PC-9 (cell line): ENCODE measurements around the gene MVP. TPM values are rescaled to one million over a fixed set of nuclear protein-coding genes. Genes with fewer than 3 reads are reported as not detected.
A peak's percentile ranks its signal among the peaks of the same experiment; 100 is the strongest.

Experiments used
- BruUV-seq: library from RNA; stranded (reverse); fragments of 400-500 nt; replicated peaks from 2 replicates; lab custom pipeline; 2021; lab: Mats Ljungman, UMichigan
- CTCF ChIA-PET: fragments of 300-600 bp; sonication (Branson Sonifier 250); formaldehyde crosslinking; loops from one replicate; lab custom pipeline; 2022; ENCODE audit warnings: antibody characterized with exemption; lab: Charles Lee
- POLR2A ChIA-PET: fragments of 300-600 bp; sonication (Branson Sonifier 250); formaldehyde crosslinking; loops from one replicate; lab custom pipeline; 2022; ENCODE audit warnings: antibody characterized with exemption; ENCODE audit not compliant: unreplicated experiment; lab: Charles Lee
- DNase-seq, 2 experiments: peaks; one replicate each; pipeline versions ENCODE4 v3.0.0 to v3.0.0-alpha.2; 2015 to 2022; ENCODE audit warnings: mixed read lengths in 1 of 2
- H2AFZ ChIP-seq: fragments of 200-600 bp; sonication (generic); 2 replicates; pipeline ENCODE4 v1.8.1; 2017; ENCODE audit warnings: antibody characterized with exemption
- H3F3A ChIP-seq: fragments of 200-600 bp; sonication (generic); 2 replicates; pipeline ENCODE4 v1.8.1; 2017; ENCODE audit warnings: antibody characterized with exemption, mild to moderate bottlenecking, low read depth; ENCODE audit not compliant: insufficient read depth
- H3K27ac ChIP-seq: fragments of 200-600 bp; sonication (generic); 2 replicates; pipeline ENCODE4 v1.6.1; 2016; ENCODE audit warnings: mixed run types
- H3K27me3 ChIP-seq: fragments of 200-600 bp; sonication (generic); 2 replicates; pipeline ENCODE4 v1.6.1; 2016; ENCODE audit warnings: low read depth, mixed run types; ENCODE audit not compliant: insufficient read depth
- H3K36me3 ChIP-seq: fragments of 200-600 bp; sonication (generic); 2 replicates; pipeline ENCODE4 v1.6.1; 2016; ENCODE audit warnings: low read depth, mixed run types
- H3K4me1 ChIP-seq: fragments of 200-600 bp; sonication (generic); replicated peaks from 2 replicates; pipeline ENCODE4 v1.6.1; 2016; ENCODE audit warnings: mixed run types; ENCODE audit not compliant: insufficient read depth
- H3K4me2 ChIP-seq: fragments of 200-600 bp; sonication (generic); 2 replicates; pipeline ENCODE4 v1.6.1; 2017; ENCODE audit warnings: mixed run types
- H3K4me3 ChIP-seq: fragments of 200-600 bp; sonication (generic); 2 replicates; pipeline ENCODE4 v1.6.1; 2016; ENCODE audit warnings: mixed run types
- H3K79me2 ChIP-seq: fragments of 200-600 bp; sonication (generic); 2 replicates; pipeline ENCODE4 v1.6.1; 2017; ENCODE audit warnings: low read depth, mixed run types
- H3K9me2 ChIP-seq: fragments of 200-600 bp; sonication (generic); 2 replicates; pipeline ENCODE4 v1.8.1; 2017; ENCODE audit warnings: mild to moderate bottlenecking; ENCODE audit not compliant: insufficient read depth
- H3K9me3 ChIP-seq: fragments of 200-600 bp; sonication (generic); 2 replicates; pipeline ENCODE4 v1.8.1; 2016; ENCODE audit warnings: low read depth; ENCODE audit not compliant: insufficient read depth
- H4K20me1 ChIP-seq: fragments of 200-600 bp; sonication (generic); 2 replicates; pipeline ENCODE4 v1.8.1; 2017; ENCODE audit not compliant: insufficient read depth
- CTCF ChIP-seq: fragments of 200-600 bp; sonication (generic); conservative IDR thresholded peaks from 2 replicates; pipeline ENCODE4 v1.6.1; 2017; ENCODE audit warnings: mixed run types, antibody characterized with exemption, mild to moderate bottlenecking, moderate library complexity
- EZH2 ChIP-seq: fragments of 200-600 bp; sonication (generic); IDR thresholded peaks from 2 replicates; pipeline ENCODE4 v1.8.0; 2017; ENCODE audit warnings: antibody characterized with exemption, low read depth
- intact Hi-C: fragments of 100-400 bp; cut with micrococcal nuclease; formaldehyde crosslinking; loops from one replicate; pipeline ENCODE4 v1.10.0; 2022; ENCODE audit not compliant: unreplicated experiment
- total RNA-seq: library from RNA; stranded (reverse); gene quantifications from 2 replicates; pipeline ENCODE4 v1.2.3, GENCODE V29; 2021

Gene MVP
- total RNA-seq, 1 experiment from 2014 or later, result 208 TPM

GRCh38 chr16:29821643-29822115, 1.4 kb downstream of the MVP start:
- H3K9me2 ChIP-seq, result no peaks in the 10 kb centered on the region
- H3K27me3 ChIP-seq, result no peaks in the 10 kb centered on the region
- peak overlapping the region; percentile 71; the same call in 1 of the 2 replicates for H3K4me3 ChIP-seq
- H3F3A ChIP-seq, result peaks cover 71% of the 10 kb centered on the region; the same call in 1 of the 2 replicates
- TSS peak; percentile 14 for BruUV-seq
- peak overlapping the region; percentile 77 for H3K27ac ChIP-seq
- H3K36me3 ChIP-seq, result no peaks in the 10 kb centered on the region
- peak; percentile 70 to 84 for DNase-seq
- no peak overlapping the region for H2AFZ ChIP-seq
- H4K20me1 ChIP-seq, result no peaks in the 10 kb centered on the region
- no peaks in the 10 kb centered on the region for H3K9me3 ChIP-seq
- intact Hi-C loops, result loop anchor here (1.0 to 5.0 kb wide), 4 partner anchors 27 to 200 kb away; partner anchors contain the start of genes CDIPT and SEZ6L2
- ChIA-PET CTCF (interaction anchor here (0.9 kb wide), 1 partner anchor 21 kb away, joined by 3 read pairs; no protein-coding TSS in a partner anchor), POLR2A (interaction anchor here (0.5 to 0.8 kb wide), 4 partner anchors 36 to 750 kb away, joined by 4 to 32 read pairs (median 6); no protein-coding TSS in a partner anchor)
- peaks cover 68% of the 10 kb centered on the region for H3K79me2 ChIP-seq
- peak overlapping the region; percentile 88 for H3K4me2 ChIP-seq
- H3K4me1 ChIP-seq, result peaks cover 75% of the 10 kb centered on the region
- TF ChIP-seq CTCF (no peak), EZH2 (no peak)

GRCh38 chr16:29824589-29825144, 4.4 kb downstream of the MVP start:
- DNase-seq, result peak in 1 of 2 experiments; percentile 76
- Histone ChIP-seq H3K4me1 (peaks cover 58% of the 10 kb centered on the region), H3K27me3 (no peaks in the 10 kb centered on the region), H3K79me2 (peaks cover 47% of the 10 kb centered on the region), H3K9me2 (no peaks in the 10 kb centered on the region), H3K27ac (peak overlapping the region; percentile 59), H3K4me3 (peak overlapping the region; percentile 16; the same call in 1 of the 2 replicates), H2AFZ (no peak overlapping the region), H3K36me3 (no peaks in the 10 kb centered on the region), H3K9me3 (no peaks in the 10 kb centered on the region), H3F3A (peaks cover 59% of the 10 kb centered on the region; the same call in 1 of the 2 replicates), H4K20me1 (no peaks in the 10 kb centered on the region), H3K4me2 (peak overlapping the region; percentile 65)
- TF ChIP-seq CTCF (no peak), EZH2 (no peak)
- no TSS peak for BruUV-seq
- ChIA-PET CTCF (interaction anchor here (0.6 to 0.7 kb wide), 3 partner anchors 9 to 806 kb away, joined by 3 to 9 read pairs (median 4); partner anchors contain the start of genes KIF22 and PAGR1), POLR2A (interaction anchor here (0.6 to 0.7 kb wide), 6 partner anchors 9 to 149 kb away, joined by 3 to 16 read pairs (median 4); partner anchors contain the start of genes PAGR1 and TAOK2)
- intact Hi-C loops, result loop anchor here (5.0 kb wide), 1 partner anchor 73 kb away; the partner anchor contains the start of gene SEZ6L2

GRCh38 chr16:29825145-29826044, 5.1 kb downstream of the MVP start:
- H3K9me2 ChIP-seq, result no peaks in the 10 kb centered on the region
- no peaks in the 10 kb centered on the region for H3K27me3 ChIP-seq
- peaks cover 46% of the 10 kb centered on the region for H3K79me2 ChIP-seq
- peaks cover 53% of the 10 kb centered on the region for H3K4me1 ChIP-seq
- intact Hi-C loops, result no loop called here
- H3K27ac ChIP-seq, result peak overlapping the region; percentile 59
- peak; percentile 66 to 74 for DNase-seq
- CTCF ChIA-PET, result interaction anchor here (0.7 to 1.7 kb wide), 2 partner anchors 10 to 23 kb away, joined by 3 to 8 read pairs; partner anchors contain the start of gene PAGR1
- no peaks in the 10 kb centered on the region for H3K36me3 ChIP-seq
- peak overlapping the region; percentile 65 for H3K4me2 ChIP-seq
- peaks cover 53% of the 10 kb centered on the region; the same call in 1 of the 2 replicates for H3F3A ChIP-seq
- no peaks in the 10 kb centered on the region for H4K20me1 ChIP-seq
- H3K4me3 ChIP-seq, result no peak overlapping the region; the same call in 1 of the 2 replicates
- no peaks in the 10 kb centered on the region for H3K9me3 ChIP-seq
- POLR2A ChIA-PET, result interaction anchor here (0.5 to 0.6 kb wide), 6 partner anchors 10 to 594 kb away, joined by 3 to 8 read pairs (median 4); partner anchors contain the start of gene PAGR1
- BruUV-seq, result no TSS peak
- H2AFZ ChIP-seq, result no peak overlapping the region
- TF ChIP-seq CTCF (no peak), EZH2 (no peak)
